Activated T-helper 1 cell treated with Interleukin-2 at 50 U/mL for 16 hours (primary cell): ENCODE results near the gene CSAD.

Source experiments
- DNase-seq: peaks from one replicate; pipeline ENCODE4 v3.0.0-alpha.2; 2020; ENCODE audit warnings: low read depth

Gene CSAD

DNA sequence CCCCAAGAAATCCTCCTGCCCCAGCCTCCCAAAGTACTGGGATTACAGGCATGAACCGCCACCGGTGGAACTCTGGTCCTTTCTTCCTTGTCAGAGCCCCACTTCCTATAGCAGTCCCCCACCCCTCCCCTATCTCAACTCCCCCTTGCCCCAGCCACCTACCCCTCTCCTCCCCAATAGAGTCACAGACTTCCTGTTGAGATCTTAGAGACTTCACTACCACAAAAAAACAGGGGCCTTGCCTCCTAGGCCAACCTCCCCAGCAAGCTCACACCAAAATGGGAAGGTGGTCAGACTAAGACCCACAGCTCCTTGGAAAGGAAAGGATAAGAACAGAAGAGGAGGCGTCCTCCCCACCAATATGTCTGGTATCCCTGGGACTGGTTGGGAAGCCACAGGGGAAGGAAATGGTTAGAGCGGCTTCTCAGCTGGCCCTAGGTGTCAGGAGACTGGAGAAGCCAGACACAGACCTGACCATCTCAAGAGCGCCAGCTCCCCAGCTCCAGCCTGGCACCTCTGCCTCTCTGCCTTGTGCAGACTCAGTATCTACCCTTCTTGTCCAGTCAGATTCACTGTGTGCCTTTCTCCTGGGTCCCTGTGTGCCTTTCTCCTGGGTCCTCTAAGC, 17.9 kb upstream of the CSAD start:
- DNase-seq: no peak

DNA sequence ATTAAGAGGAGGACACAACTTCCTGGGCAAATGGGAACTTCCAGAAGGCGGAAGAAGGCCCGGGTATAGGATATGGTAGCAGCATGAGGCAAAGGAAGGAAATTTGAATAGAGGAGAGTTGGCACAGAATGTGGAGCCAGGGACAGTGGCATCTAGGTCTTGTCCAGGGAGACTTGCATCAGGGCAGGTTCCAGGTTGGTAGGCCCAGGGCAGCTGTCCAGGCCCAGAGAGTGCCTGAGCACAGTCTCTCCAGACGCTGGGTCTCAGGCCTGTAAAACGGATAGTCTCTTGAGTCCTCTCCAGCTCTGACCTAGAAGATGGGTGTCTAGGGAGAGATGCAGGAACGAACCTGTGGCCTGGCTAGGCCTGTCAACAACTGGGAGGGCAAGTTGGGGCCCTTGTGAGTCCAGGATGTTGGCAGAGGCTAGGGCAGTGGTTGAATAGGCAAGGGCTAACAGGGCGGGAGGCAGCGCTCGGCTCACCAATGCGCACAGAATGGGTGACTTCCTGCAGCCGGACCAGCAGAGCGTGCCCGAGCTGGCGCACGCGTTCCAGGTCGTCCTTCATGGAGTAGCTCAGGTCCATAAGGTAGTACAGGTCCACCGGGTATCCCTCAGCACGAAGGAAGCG, 16.4 kb upstream of the CSAD start:
- DNase-seq: no peak

DNA sequence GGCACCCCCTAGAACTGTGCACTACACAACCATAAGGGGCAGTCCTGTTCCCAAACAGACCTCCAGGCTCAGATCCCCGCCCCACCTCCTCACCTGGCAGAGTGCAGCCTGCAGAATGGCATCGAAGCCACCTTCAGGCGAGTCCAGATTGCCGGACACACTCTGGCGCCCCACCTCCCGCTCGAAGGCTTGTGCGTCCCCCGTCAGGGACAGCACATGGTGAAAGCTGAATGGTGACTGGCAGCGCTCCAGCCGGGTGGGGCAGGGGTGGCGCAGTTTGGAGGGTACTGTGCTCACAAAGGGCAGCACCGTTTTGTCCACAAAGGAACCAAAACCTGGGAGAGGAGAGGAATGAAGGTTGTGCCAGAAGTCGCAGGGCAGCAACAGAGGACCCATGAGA, 15.8 kb upstream of the CSAD start:
- no peak for DNase-seq

DNA sequence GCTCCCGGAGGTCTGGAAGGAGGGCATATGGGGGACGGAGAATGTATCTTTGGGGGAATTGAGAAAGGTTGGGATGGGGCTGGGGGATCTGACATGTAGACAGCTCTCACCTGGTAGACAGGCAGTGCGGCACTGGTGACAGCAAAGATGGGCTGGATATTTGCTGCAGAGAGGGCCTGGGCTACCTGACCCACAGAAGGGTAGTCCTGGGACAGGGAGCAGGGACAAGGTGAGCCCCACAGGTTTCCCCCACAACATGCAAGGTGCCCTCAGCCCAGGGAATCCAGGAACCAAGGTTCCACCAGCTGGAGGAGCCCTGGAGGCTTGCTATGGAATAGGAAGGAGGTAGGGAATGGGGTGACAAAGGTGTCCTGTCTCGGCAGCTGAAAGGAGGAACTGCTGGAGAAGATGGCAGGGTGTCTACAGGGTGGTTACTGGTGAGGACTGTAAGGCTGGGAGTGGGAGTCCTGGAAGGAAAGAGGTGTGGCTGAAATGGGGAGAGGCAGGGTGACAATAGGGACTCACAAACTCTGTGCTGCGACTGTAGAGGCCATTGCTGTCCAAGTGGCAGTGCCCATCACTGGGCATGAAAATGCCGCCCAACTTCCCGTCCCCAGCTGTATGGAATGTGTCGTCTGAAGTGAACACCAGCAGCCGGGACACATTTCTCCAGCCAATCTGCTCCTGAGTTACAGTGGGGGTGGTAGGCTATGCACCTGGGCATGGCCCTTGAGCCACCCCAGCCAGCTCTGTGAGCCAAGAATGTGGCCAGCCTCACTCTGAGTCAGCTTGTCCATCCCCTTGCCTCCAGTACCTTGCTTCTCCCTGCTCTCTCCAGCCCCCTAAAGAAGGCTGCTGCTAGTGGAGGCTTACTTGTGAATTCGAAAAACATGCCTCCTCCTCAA, 15.0 kb upstream of the CSAD start:
- no peak for DNase-seq

DNA sequence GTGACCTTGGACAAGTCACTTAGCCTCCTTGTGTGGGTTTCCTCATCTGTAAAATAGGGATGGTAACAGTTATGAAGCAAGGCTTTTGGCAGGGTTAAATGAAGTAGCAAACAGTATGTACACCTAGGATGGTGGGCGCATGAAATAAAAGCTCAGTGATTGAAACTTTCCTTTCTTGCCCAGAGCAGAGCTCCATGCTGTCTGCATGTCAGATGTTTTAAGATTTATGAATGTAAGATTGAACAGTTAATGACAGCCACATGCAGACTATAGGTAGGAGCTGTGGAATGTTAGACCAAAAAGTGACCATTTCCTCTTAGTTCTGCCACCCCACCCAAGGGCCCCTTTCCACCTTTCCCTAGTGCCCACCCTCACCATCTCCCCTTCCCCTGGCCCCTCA, 14.2 kb upstream of the CSAD start:
- no peak for DNase-seq

DNA sequence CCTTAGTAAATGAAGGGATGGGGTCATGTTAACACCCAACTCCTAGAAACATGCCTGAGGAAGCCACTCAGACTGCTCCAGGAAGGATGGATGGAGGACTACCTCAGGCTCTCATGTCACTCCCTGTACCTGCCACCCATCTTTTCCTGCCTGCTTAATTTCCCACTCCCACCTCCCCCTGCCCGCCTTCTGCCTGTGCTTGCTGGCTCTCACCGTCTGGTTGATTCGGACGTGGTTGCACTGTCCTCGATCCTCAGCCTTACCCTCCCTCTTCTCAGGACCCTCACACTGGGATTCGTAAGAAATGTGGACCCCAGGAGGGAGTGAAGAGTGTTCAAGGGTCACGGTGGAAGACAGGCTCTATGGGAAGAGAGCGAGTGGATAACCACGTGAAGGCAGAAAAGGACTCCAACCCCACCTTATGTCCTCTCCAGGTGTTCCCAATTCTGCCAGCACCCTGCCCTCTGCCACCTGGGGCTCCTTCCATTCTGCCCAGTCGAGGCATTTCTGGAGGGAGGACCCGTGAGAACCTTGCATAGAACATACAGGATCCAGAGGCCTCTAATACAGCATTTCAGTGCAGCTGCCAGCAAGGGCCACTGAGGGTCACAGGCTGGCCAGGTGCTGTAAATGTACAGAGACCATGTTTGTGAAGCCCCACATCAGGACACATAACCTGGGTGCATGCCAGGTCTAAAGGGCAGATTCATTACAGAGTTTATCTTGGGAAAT, 13.4 kb upstream of the CSAD start:
- no peak for DNase-seq

DNA sequence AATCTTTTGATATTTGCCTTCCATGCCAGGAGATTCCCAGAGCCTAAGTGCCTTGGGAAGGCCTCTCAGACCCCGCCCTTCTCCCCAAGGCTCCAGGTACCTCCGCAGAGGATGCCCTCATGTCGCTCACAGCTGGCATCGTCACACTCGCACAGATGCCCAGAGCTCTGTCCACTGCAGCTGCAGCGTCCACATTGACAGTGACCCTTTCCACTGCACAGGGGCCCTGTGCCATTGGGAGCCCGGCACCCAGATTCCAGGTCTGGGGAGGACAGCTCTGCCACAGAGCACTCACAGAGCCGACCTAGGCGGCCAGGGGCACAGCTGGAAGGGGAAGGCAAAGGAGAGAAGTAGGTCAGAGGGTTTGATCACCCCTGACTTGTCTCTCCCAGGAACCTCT, 12.3 kb upstream of the CSAD start:
- DNase-seq: no peak

DNA sequence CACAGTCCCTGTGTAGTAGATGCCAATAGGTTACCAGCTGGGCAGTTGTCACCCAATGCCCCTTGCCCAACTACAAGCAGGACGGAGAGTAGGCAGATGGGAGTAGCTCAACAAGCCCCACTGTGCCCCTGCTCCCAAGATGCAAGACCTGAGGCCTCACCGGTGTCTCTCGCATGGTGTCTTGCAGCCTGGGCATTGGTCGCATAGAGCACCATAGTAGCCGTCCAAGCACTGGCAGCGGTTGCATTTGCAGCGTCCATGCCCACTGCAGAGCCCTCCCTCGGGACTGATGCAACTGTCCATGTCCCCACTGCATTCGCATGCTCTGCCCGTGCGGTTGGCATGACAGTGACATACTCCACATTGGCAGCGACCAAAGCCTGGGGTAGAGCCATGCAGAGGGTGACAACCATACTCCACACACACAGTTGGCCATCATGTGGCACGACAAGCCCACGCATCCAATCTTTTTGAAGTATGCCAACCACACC, 11.9 kb upstream of the CSAD start:
- DNase-seq: no peak

DNA sequence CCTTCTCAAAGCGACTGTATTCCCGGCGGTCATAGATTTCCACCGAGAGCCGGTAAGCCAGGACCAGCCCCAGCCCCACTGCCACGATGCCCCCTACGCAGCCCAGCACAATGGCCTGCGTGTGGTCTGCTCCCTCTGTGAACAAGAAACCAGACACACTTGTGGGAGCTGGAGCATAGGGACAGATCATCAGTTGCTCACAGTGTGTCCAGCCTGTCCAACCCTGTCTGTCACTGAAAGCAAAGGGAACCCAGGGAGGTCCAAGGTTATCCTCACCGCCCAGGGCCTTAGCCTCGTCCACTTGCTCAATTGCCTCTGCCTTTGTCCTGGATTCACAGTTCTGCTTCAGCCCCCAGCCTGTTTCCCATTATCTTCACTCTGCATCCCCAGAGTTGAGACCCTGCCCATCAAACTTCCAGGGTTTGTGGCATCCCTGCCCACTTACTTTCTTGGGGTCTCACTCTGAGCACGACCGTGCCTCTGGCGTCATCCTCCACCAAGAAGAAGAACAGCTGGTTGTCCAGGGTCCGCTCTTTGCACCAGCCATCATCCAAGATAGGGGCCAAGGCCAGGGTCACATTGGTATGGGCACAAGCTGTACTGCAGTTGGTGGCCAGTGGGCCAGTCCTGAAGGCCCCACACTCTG, 11.3 kb upstream of the CSAD start:
- DNase-seq: no peak

DNA sequence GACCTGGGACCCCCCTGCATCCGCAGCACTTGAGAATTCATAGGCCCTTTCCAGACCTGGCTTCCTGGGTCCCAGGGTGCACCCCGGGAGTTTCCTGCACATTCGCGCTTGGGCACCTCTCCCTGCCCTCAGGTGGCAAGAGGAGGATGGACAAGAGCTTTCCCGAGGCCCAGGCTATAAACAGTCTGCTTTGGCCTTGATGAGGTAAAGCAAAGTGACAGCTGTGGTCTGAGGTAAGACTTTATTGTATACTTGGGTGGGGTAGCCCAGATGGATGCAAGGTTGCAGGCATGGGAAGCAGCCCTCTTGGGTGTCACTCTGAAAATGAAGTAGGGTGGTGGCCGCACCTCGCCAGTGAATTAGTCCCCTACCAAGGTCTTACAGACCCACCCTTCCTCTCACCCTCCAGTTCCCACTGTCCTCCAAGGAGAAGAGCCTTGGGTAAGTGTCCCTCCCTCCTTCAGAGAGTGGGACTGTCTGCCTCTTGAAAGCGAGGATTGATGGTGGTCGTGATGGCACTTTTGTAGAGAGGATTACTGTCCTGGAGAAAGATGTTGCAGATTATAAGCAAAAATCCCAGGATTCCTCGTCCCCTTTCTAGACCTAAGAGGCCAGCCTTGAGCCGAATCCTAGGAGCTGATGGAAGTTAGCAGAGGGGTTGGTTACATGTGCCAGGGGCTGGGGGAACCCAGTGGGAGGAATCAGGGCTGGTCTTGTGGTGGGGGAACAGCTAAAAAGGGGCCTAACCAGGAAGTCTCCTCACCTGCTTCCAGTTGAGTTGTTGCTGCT, 10.6 kb upstream of the CSAD start:
- DNase-seq: no peak

DNA sequence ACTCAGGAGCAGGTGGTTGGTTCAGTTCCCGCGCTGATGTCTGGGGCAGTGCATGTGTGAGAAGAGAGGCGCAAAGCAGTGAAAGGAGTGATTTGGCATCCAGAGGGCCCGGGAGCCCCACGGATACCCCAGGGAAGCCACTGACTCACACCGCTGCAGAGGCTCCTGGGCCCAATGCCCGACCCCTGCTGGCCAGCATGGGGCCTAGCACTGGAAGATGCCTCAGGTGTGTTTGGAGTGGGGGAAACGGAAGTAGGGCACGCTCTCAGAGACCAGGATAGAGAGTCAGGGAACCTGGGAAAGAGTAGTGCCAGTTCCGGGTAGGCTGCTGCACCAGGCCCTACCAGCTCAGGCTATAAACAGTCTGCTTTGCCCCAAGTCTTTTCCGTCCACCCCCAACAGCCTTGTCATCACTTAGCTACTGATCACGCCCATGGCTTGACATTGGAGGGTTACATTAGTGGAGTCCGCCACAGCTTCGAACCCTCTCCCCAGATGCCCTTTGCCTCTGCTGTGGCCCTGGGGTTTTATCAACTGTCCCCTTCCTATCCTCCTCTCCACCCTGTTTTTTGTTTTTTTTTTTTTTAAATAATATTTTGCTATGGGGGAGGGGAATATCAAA, 9.5 kb upstream of the CSAD start:
- peak; percentile 33 for DNase-seq

DNA sequence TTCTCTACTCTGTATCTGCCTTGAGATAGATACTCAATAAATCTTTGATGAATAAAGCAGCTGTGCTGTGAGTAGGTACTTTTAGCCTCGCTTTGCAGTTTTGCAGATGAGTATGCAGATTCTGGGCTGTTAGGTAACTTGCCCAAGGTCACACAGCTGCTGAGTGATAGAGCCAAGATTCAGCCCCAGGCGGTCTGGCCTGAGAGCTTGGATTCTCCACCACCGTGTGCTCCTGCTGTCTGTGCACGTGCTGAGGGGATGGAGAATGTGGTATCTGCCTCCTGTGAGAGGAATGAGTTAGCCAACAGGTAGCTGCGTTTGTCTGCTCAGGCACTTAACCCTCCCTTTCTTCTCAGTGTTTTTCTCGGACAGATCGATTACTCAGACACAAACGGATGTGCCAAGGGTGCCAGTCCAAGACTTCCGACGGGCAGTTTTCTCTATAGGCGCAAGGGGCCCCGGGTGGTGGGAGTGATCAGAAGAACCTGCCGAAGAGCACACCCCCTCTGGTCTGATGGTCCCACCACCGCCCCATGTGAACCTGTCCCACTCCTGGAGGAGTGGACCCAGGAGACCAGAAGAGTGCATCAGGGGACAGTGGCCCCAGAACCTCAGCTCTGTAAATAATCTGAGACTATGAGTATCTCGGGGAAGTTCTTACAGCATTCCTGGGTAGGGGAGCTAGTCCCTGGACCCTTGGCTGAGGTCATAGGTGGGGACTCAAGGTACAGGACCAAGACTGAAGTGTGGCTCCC, 6.6 kb upstream of the CSAD start:
- no peak for DNase-seq

DNA sequence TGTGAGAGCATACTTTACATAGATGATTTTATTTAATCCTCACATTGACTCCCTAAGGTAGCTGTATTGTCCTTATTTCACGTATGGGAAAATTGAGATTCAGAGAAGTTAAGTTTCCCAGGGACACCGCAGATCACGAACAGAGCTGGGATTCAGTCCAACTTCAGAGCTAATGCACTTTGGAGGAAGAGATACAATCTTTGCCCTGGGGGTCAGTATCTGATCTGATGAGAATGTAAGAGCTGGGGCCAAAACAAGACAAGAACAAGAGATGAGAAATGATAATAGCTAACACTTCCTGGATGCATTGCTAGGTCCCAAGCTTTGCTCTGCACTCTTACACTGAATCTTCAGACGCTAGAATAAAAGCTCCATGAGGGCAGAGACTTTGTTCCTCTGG, 6.0 kb upstream of the CSAD start:
- DNase-seq: no peak

DNA sequence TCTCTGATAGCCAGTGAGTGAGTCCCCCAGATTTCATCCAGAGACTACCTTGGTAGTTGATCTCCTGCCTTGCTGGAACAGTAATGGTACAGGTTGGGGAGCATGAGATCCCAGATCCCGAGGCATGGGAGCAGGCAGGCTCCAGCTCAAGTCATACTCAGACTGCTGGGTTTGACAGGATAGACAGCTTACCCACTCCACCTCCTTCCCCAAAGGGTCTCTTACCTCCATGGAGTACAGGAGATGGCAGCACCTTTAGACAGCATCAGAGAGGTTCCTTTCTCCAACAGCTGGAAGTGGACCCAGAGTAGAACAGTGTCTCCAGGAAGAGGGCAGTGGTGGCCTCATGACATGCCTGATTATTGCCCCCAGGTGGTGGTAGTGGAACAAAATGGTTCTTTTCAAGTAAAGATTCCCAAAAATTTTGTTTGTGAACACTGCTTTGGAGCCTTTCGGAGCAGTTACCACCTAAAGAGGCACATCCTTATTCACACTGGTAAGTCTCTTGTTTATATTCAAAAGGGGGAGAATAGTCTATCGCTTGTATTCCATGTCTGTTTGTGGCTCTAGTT, 4.9 kb upstream of the CSAD start:
- no peak for DNase-seq

DNA sequence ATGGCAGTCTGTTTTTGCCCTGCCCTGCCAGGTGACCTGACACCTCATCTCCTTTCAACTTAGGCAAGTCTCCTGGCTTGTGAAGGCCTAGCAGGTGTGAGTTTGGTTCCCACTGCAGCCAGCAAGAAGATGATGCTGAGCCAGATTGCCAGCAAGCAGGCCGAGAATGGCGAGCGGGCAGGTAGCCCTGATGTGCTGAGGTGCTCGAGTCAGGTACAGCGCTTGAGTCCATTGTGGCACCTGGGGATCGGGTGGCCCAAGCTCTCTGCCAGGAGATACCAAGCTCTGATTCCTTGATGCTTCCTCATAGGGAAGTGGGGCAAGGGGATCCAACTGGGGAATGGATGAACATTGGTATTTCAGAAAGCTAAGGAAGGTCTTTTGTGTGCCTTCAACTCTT, 4.1 kb upstream of the CSAD start:
- no peak for DNase-seq

DNA sequence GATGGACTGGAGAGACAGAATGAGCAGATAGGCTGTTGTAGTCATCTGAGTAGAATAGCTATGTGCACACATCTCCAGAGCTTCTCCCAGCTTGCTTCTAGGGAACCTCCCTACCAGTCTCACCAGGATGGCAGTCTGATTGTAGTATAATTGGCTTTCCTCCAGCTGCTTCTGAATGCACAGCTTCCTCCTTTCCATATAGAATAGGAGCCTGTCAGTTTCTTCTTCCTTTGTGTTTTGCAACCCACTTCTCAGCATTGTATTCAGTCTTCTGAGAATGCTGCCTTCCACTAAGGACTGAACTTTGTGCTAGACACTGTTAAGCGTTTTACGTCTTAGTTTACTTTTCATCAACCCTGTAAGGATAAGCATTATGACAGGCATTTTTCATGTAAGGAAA, 2.2 kb upstream of the CSAD start:
- DNase-seq: no peak

DNA sequence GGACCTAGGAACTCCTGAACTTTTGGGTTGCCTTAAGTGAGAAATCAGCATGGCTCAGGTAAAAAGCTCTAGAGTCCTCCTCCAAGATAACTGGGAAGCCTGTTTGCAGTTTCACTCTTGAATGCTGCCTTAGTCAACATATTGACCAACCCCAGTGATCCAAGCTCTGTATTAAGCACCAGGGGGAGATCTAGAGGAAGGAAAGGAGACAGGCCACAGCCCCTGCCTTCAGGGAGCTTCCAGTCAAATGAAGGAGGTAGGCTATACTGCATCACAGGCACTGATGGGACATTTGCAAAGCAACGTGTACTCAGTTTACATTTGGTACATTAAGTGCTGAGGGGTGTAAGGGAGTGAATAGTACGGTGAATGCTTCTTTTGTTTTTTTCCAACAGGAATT, 1.2 kb upstream of the CSAD start:
- DNase-seq: no peak

DNA sequence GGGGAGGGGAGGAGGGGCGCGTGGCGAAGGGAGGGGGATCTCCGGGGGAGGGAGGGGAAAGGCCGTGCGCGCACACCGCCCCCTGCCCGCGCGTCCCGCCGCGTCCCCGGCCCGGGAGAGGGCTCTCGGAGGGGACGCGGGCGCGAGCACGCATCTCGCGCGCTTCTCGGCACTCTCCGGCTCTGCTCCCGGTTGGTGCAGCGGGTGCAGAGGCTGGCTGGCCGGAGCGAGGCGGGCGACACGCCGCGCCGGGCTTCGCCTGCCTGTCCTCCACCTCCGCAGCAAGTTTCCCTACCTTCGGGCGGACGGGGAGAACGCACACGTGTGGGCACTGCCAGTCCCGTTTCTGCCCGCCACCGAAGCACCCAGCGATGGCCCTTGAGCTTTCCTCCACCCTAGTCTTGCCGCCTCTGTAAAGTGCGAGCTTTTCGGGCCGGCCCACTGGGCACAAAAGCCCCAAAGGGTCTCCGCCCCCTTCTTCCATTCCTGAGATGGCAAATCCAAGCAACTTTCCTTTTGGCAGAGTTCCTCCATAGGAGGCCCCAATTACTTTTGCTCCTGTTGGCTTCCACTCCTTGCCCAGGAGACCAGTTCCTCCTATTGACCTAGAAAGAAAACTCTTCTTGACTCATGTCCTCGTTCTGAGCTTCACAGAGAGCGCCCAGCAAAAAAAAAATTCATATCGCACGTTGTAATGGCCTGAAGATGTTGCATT, 363 bp upstream of the CSAD start:
- DNase-seq: peak; percentile 73

DNA sequence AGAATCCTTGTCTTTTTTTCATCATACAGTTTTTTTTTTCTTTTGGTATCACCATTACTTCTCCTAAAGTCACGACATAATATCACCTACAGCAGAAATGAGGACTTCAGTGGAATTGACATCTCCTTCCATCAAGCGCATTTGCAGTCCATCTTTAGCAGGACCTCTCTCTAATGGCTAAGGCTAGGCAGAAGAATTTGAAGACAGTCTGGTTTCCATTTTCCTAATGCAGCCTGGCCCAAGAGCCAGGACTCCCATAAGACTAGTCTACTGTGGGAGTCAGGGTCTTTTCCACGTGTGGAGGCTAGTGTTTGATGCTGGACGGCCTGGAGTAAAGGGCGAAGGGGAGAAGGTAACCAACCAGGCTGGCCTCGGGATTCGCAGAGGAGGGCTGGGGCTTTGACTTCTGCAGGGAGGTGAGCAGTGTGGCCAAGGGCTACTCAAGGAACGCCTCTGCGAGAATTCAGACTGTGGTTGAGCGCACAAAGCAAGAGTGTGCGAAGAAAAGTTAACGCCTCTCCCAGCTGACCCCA, 972 bp downstream of the CSAD start:
- no peak for DNase-seq
